Neuronal stem cell (in vitro differentiated cells): Measurements from ENCODE around the gene BCL2L1.

ENCODE experiments used
- DNase-seq: peaks from one replicate; pipeline ENCODE4 v3.0.0-alpha.2; 2013; ENCODE audit warnings: low spot score
- H2AFZ ChIP-seq: one replicate; pipeline ENCODE4 v1.6.1; 2013; ENCODE audit warnings: mild to moderate bottlenecking, low read length, inconsistent platforms
- H2AK5ac ChIP-seq: 2 replicates; pipeline ENCODE4 v1.6.1; 2013; ENCODE audit warnings: low read depth, mild to moderate bottlenecking, inconsistent platforms, low read length, moderate library complexity, mixed read lengths
- H2BK120ac ChIP-seq: 2 replicates; pipeline ENCODE4 v1.6.1; 2013; ENCODE audit warnings: low read depth, mild to moderate bottlenecking, inconsistent platforms, low read length, moderate library complexity, mixed read lengths
- H2BK12ac ChIP-seq: one replicate; pipeline ENCODE4 v1.6.1; 2013; ENCODE audit warnings: low read length, inconsistent platforms
- H2BK15ac ChIP-seq: 2 replicates; pipeline ENCODE4 v1.6.1; 2013; ENCODE audit warnings: mild to moderate bottlenecking, low read length, inconsistent platforms, mixed read lengths
- H2BK5ac ChIP-seq: one replicate; pipeline ENCODE4 v1.6.1; 2013; ENCODE audit warnings: inconsistent platforms, mild to moderate bottlenecking, low read length, moderate library complexity
- H3K14ac ChIP-seq: one replicate; pipeline ENCODE4 v1.6.1; 2013; ENCODE audit warnings: low read length, inconsistent platforms
- H3K18ac ChIP-seq: 2 replicates; pipeline ENCODE4 v1.6.1; 2013; ENCODE audit warnings: low read length, inconsistent platforms
- H3K23ac ChIP-seq: 2 replicates; pipeline ENCODE4 v1.6.1; 2013; ENCODE audit warnings: low read depth, mild to moderate bottlenecking, mixed read lengths, low read length, inconsistent platforms; ENCODE audit not compliant: poor library complexity
- H3K27ac ChIP-seq: replicated peaks from 3 replicates; pipeline ENCODE4 v1.5.1; 2013; ENCODE audit warnings: low read length, inconsistent platforms
- H3K27me3 ChIP-seq, 3 experiments: 2 replicates each; pipeline ENCODE4 v1.6.1; 2013; ENCODE audit warnings: low read length in 3 of 3, mild to moderate bottlenecking in 2 of 3, inconsistent platforms in 1 of 3, low read depth in 1 of 3, mixed read lengths in 1 of 3, moderate library complexity in 1 of 3; ENCODE audit not compliant: control insufficient read depth in 3 of 3, insufficient read depth in 3 of 3
- H3K36me3 ChIP-seq, 2 donors: replicated peaks in 1 of 2; 2 replicates each; pipeline ENCODE4 v1.6.1; 2013; ENCODE audit warnings: low read length in 2 of 2; ENCODE audit not compliant: control insufficient read depth in 2 of 2, insufficient read depth in 2 of 2
- H3K4ac ChIP-seq: 2 replicates; pipeline ENCODE4 v1.6.1; 2013; ENCODE audit warnings: inconsistent platforms, mild to moderate bottlenecking, low read length, moderate library complexity
- H3K4me1 ChIP-seq, 2 donors: 1 replicate in 1 of 2; 2 replicates in 1 of 2; pipeline ENCODE4 v1.6.1; 2013; ENCODE audit warnings: low read length in 2 of 2, low read depth in 1 of 2; ENCODE audit not compliant: control insufficient read depth in 2 of 2, insufficient read depth in 1 of 2
- H3K4me2 ChIP-seq: one replicate; pipeline ENCODE4 v1.6.1; 2013; ENCODE audit warnings: mild to moderate bottlenecking, low read length, inconsistent platforms; ENCODE audit not compliant: insufficient read depth, poor library complexity, severe bottlenecking
- H3K4me3 ChIP-seq, 2 donors: 2 replicates each; pipeline ENCODE4 v1.5.1; 2013; ENCODE audit warnings: low read length in 2 of 2, mild to moderate bottlenecking in 2 of 2, inconsistent platforms in 1 of 2, moderate library complexity in 1 of 2
- H3K79me1 ChIP-seq: one replicate; pipeline ENCODE4 v1.6.1; 2013; ENCODE audit warnings: low read depth, mild to moderate bottlenecking, inconsistent platforms, low read length, moderate library complexity
- H3K9ac ChIP-seq: one replicate; pipeline ENCODE4 v1.6.1; 2013; ENCODE audit warnings: mild to moderate bottlenecking, low read depth, low read length, inconsistent platforms; ENCODE audit not compliant: poor library complexity
- H3K9me3 ChIP-seq, 2 donors: replicated peaks in 1 of 2; 2 replicates each; pipeline versions ENCODE3 to v1.6.1; 2013; ENCODE audit warnings: low read length in 2 of 2, mild to moderate bottlenecking in 2 of 2, inconsistent platforms in 1 of 2, low read depth in 1 of 2, mixed read lengths in 1 of 2, moderate library complexity in 1 of 2; ENCODE audit not compliant: control insufficient read depth in 2 of 2, insufficient read depth in 1 of 2
- H4K8ac ChIP-seq: one replicate; pipeline ENCODE4 v1.6.1; 2013; ENCODE audit warnings: low read depth, mild to moderate bottlenecking, inconsistent platforms, low read length, moderate library complexity
- H4K91ac ChIP-seq: one replicate; pipeline ENCODE4 v1.6.1; 2013; ENCODE audit warnings: low read length, low read depth, mild to moderate bottlenecking, inconsistent platforms; ENCODE audit not compliant: poor library complexity
- whole genome bisulfite sequencing, 2 donors: extraction: QIAGEN DNeasy Blood & Tissue Kit; methylation state at CpG; one replicate each; pipeline ENCODE4 v1.1.7; 2013; ENCODE audit warnings: missing lambda C conversion rate in 2 of 2, mixed read lengths in 1 of 2; ENCODE audit not compliant: insufficient read length in 2 of 2, insufficient replicate concordance in 1 of 2; ENCODE audit errors: extremely low coverage in 2 of 2; 5-methylcytosine and 5-hydroxymethylcytosine counted together

BCL2L1 gene

GRCh38 chr20:31700747-31701146 is 21.9 kb downstream of the BCL2L1 start:
- DNase-seq = no peak
- no peak overlapping the region for H3K27ac ChIP-seq

GRCh38 chr20:31699801-31700728 is 22.6 kb downstream of the BCL2L1 start:
- WGBS, 2 donors = no CpG with 5 or more reads among the region's 7 CpGs
- no peak overlapping the region for H2BK15ac ChIP-seq
- no peaks in the 10 kb centered on the region for H3K79me1 ChIP-seq
- no peak overlapping the region for H4K8ac ChIP-seq
- H2BK5ac ChIP-seq = no peak overlapping the region
- no peaks in the 10 kb centered on the region for H3K9me3 ChIP-seq
- H3K14ac ChIP-seq = no peak overlapping the region
- no peak overlapping the region for H3K9ac ChIP-seq
- H3K27me3 ChIP-seq = no peaks in the 10 kb centered on the region
- H3K36me3 ChIP-seq = peaks cover 0 to 65% of the 10 kb centered on the region in 2 donors
- no peak overlapping the region for H3K4me2 ChIP-seq
- peaks cover 0 to 2% of the 10 kb centered on the region in 2 donors for H3K4me1 ChIP-seq
- H2BK12ac ChIP-seq = no peak overlapping the region
- H3K4ac ChIP-seq = no peak overlapping the region
- no peak overlapping the region for H3K4me3 ChIP-seq
- H3K18ac ChIP-seq = no peak overlapping the region
- H3K23ac ChIP-seq = no peak overlapping the region
- H4K91ac ChIP-seq = no peak overlapping the region
- no peak for DNase-seq
- H2AK5ac ChIP-seq = no peak overlapping the region
- no peak overlapping the region for H3K27ac ChIP-seq
- no peak overlapping the region for H2AFZ ChIP-seq
- H2BK120ac ChIP-seq = no peak overlapping the region

More at GRCh38 chr20:31700747-31701146, 21.9 kb downstream of the BCL2L1 start:
- WGBS, 2 donors = no CpG with 5 or more reads among the region's 5 CpGs
- Histone ChIP-seq H3K36me3 (peaks cover 0 to 66% of the 10 kb centered on the region in 2 donors), H3K18ac (no peak overlapping the region), H3K27me3 (no peaks in the 10 kb centered on the region), H4K8ac (no peak overlapping the region), H3K9me3 (no peaks in the 10 kb centered on the region), H3K4me3 (no peak overlapping the region), H3K14ac (no peak overlapping the region), H3K4ac (no peak overlapping the region), H2AFZ (no peak overlapping the region), H3K79me1 (no peaks in the 10 kb centered on the region), H2BK120ac (no peak overlapping the region), H3K9ac (no peak overlapping the region), H3K4me2 (no peak overlapping the region), H2AK5ac (no peak overlapping the region), H2BK12ac (no peak overlapping the region), H3K4me1 (peaks cover 0 to 2% of the 10 kb centered on the region in 2 donors), H2BK15ac (no peak overlapping the region), H4K91ac (no peak overlapping the region), H3K23ac (no peak overlapping the region), H2BK5ac (no peak overlapping the region)

GRCh38 chr20:31698803-31699718 is 23.6 kb downstream of the BCL2L1 start:
- no peak overlapping the region for H2BK15ac ChIP-seq
- no peak overlapping the region for H4K91ac ChIP-seq
- no peak overlapping the region for H3K23ac ChIP-seq
- no peak overlapping the region for H2BK5ac ChIP-seq
- H3K14ac ChIP-seq = no peak overlapping the region
- no peak overlapping the region for H2BK120ac ChIP-seq
- H3K9me3 ChIP-seq = no peaks in the 10 kb centered on the region
- H4K8ac ChIP-seq = no peak overlapping the region
- H2AFZ ChIP-seq = no peak overlapping the region
- peaks cover 0 to 66% of the 10 kb centered on the region in 2 donors for H3K36me3 ChIP-seq
- H2BK12ac ChIP-seq = no peak overlapping the region
- no peak overlapping the region for H3K4me2 ChIP-seq
- H3K9ac ChIP-seq = no peak overlapping the region
- WGBS, 2 donors = no CpG with 5 or more reads among the region's 6 CpGs
- H3K79me1 ChIP-seq = no peaks in the 10 kb centered on the region
- H3K4me3 ChIP-seq = no peak overlapping the region
- H3K4me1 ChIP-seq = peaks cover 0 to 5% of the 10 kb centered on the region in 2 donors
- no peaks in the 10 kb centered on the region for H3K27me3 ChIP-seq
- H3K18ac ChIP-seq = no peak overlapping the region
- H3K4ac ChIP-seq = no peak overlapping the region
- DNase-seq = no peak
- H2AK5ac ChIP-seq = no peak overlapping the region
- H3K27ac ChIP-seq = no peak overlapping the region
